ENCODE measurements around the gene FAXDC2. TPM values are rescaled to one million over a fixed set of nuclear protein-coding genes. Genes with fewer than 3 reads are reported as not detected.

FAXDC2 gene
- total RNA-seq, result 27.6 TPM
- long read RNA-seq, transcript FAXDC2-201 (9 exons, 3,251 nt), result major isoform, 8 of 19 reads
- long read RNA-seq, partial matches to known transcripts, result 3 of 19 reads
- long read RNA-seq, other reads (novel, unspliced or antisense), result 6 of 19 reads

GRCh38 chr5:154850255-154851062, at the start of gene FAXDC2:
Gene FAXDC2, minus strand, starts transcription at chr5:154850603. Its CDS starts 12,425 bp downstream, at chr5:154838178.
- ATAC-seq, result peak; percentile 99
- peak; percentile 82 for DNase-seq (ENCODE audit: missing footprints)
- intact Hi-C loops (cut with DNase I), result loop anchor here (10.0 kb wide), 1 partner anchor 376 kb away; the partner anchor contains the start of gene HAND1

- DNase-seq (ENCODE audit: missing footprints) (no peak), ATAC-seq (no peak)
- intact Hi-C loops (cut with DNase I), result no loop called here
These were observed 49.7 kb upstream of the FAXDC2 start for GRCh38 chr5:154900066-154900465.

GRCh38 chr5:154899151-154899816, 48.9 kb upstream of the FAXDC2 start:
- ATAC-seq (no peak), DNase-seq (ENCODE audit: missing footprints) (no peak)
- intact Hi-C loops (cut with DNase I), result loop anchor here (5.0 kb wide), 1 partner anchor 42 kb away; the partner anchor contains the start of gene CNOT8

- intact Hi-C loops (cut with DNase I), result loop anchor here (5.0 kb wide), 1 partner anchor 41 kb away; the partner anchor contains the start of gene CNOT8
- ATAC-seq (no peak), DNase-seq (ENCODE audit: missing footprints) (no peak)
These were observed 47.8 kb upstream of the FAXDC2 start for GRCh38 chr5:154898210-154898609.

GRCh38 chr5:154896562-154897165, 46.3 kb upstream of the FAXDC2 start:
- no peak for DNase-seq (ENCODE audit: missing footprints)
- intact Hi-C loops (cut with DNase I), result loop anchor here (5.0 kb wide), 1 partner anchor 39 kb away; the partner anchor contains the start of gene CNOT8
- ATAC-seq, result no peak

GRCh38 chr5:154895606-154896561, 45.5 kb upstream of the FAXDC2 start:
- intact Hi-C loops (cut with DNase I), result loop anchor here (5.0 kb wide), 1 partner anchor 39 kb away; the partner anchor contains the start of gene CNOT8
- no peak for ATAC-seq
- no peak for DNase-seq (ENCODE audit: missing footprints)

- intact Hi-C loops (cut with DNase I), result no loop called here
- ATAC-seq (no peak), DNase-seq (ENCODE audit: missing footprints) (no peak)
These were observed 43.0 kb upstream of the FAXDC2 start for GRCh38 chr5:154893381-154893780.

GRCh38 chr5:154892369-154892771, 42.0 kb upstream of the FAXDC2 start:
- intact Hi-C loops (cut with DNase I), result no loop called here
- ATAC-seq (no peak), DNase-seq (ENCODE audit: missing footprints) (no peak)

GRCh38 chr5:154885439-154885838, 35.0 kb upstream of the FAXDC2 start:
- ATAC-seq (no peak), DNase-seq (ENCODE audit: missing footprints) (no peak)
- intact Hi-C loops (cut with DNase I), result no loop called here

GRCh38 chr5:154884424-154884823, 34.0 kb upstream of the FAXDC2 start:
- DNase-seq (ENCODE audit: missing footprints), result no peak
- ATAC-seq, result no peak
- intact Hi-C loops (cut with DNase I), result no loop called here

- DNase-seq (ENCODE audit: missing footprints) (no peak), ATAC-seq (no peak)
- intact Hi-C loops (cut with DNase I), result no loop called here
These were observed 31.6 kb upstream of the FAXDC2 start for GRCh38 chr5:154881986-154882385.

GRCh38 chr5:154878642-154879335, 28.4 kb upstream of the FAXDC2 start:
- no peak for ATAC-seq
- DNase-seq (ENCODE audit: missing footprints), result no peak
- intact Hi-C loops (cut with DNase I), result no loop called here

GRCh38 chr5:154873791-154874331, 23.5 kb upstream of the FAXDC2 start:
- DNase-seq (ENCODE audit: missing footprints) (no peak), ATAC-seq (no peak)
- intact Hi-C loops (cut with DNase I), result no loop called here

GRCh38 chr5:154871734-154872133, 21.3 kb upstream of the FAXDC2 start:
- intact Hi-C loops (cut with DNase I), result no loop called here

GRCh38 chr5:154868702-154869101, 18.3 kb upstream of the FAXDC2 start:
- intact Hi-C loops (cut with DNase I), result no loop called here
- ATAC-seq, result peak; percentile 26

More at GRCh38 chr5:154871734-154872133, 21.3 kb upstream of the FAXDC2 start:
- ATAC-seq (no peak), DNase-seq (ENCODE audit: missing footprints) (no peak)

GRCh38 chr5:154866841-154867240, 16.4 kb upstream of the FAXDC2 start:
- no peak for ATAC-seq
- intact Hi-C loops (cut with DNase I), result no loop called here
- no peak for DNase-seq (ENCODE audit: missing footprints)

More at GRCh38 chr5:154868702-154869101, 18.3 kb upstream of the FAXDC2 start:
- no peak for DNase-seq (ENCODE audit: missing footprints)

- ATAC-seq (no peak), DNase-seq (ENCODE audit: missing footprints) (no peak)
- intact Hi-C loops (cut with DNase I), result no loop called here
These were observed 15.2 kb upstream of the FAXDC2 start for GRCh38 chr5:154865466-154866184.
